GM21381 (cell line): ENCODE results near the gene FBXO31.
"Not testable (repeated sequence)": the region's sequence is repeated elsewhere in the genome, so short reads cannot be mapped to it uniquely, and the experiment has no call there.

ENCODE experiments used
- ATAC-seq: cut with Tn5 transposase; IDR thresholded peaks from one replicate; pipeline ENCODE4 v1.9.1; 2021; ENCODE audit warnings: mild to moderate bottlenecking, moderate library complexity; ENCODE audit not compliant: unreplicated experiment

The FBXO31 gene

GRCh38 chr16:87411375-87412271 lies 28.0 kb upstream of the FBXO31 start:
- no peak for ATAC-seq

GRCh38 chr16:87410968-87411367 lies 27.4 kb upstream of the FBXO31 start:
- no peak for ATAC-seq

GRCh38 chr16:87410530-87410929 lies 27.0 kb upstream of the FBXO31 start:
- no peak for ATAC-seq

- ATAC-seq: no peak
Observed at GRCh38 chr16:87409781-87410180, 26.2 kb upstream of the FBXO31 start.

GRCh38 chr16:87409153-87409552 lies 25.6 kb upstream of the FBXO31 start:
- no peak for ATAC-seq

- peak; percentile 61 for ATAC-seq
Observed at GRCh38 chr16:87407511-87408112, 24.0 kb upstream of the FBXO31 start.

GRCh38 chr16:87406495-87407088 lies 23.0 kb upstream of the FBXO31 start:
- ATAC-seq: no peak

GRCh38 chr16:87404764-87405625 lies 21.4 kb upstream of the FBXO31 start:
- ATAC-seq: no peak

- ATAC-seq: no peak
Observed at GRCh38 chr16:87395181-87395842, 11.7 kb upstream of the FBXO31 start.

GRCh38 chr16:87393680-87394055 lies 10.1 kb upstream of the FBXO31 start:
- ATAC-seq: no peak

GRCh38 chr16:87392821-87393679 lies 9.5 kb upstream of the FBXO31 start:
- peak; percentile 5 for ATAC-seq

GRCh38 chr16:87391950-87392820 lies 8.6 kb upstream of the FBXO31 start, which contains the start of gene MAP1LC3B:
Gene MAP1LC3B, plus strand, starts transcription at chr16:87392336. Its CDS starts 92 bp downstream, at chr16:87392428.
- peak; percentile 65 for ATAC-seq

GRCh38 chr16:87391324-87391949 lies 7.9 kb upstream of the FBXO31 start:
- ATAC-seq: no peak

GRCh38 chr16:87390641-87391323 lies 7.2 kb upstream of the FBXO31 start:
- ATAC-seq: no peak

GRCh38 chr16:87389914-87390313 lies 6.3 kb upstream of the FBXO31 start:
- ATAC-seq: not testable (repeated sequence)

- ATAC-seq: no peak
Observed at GRCh38 chr16:87389245-87389644, 5.7 kb upstream of the FBXO31 start.

GRCh38 chr16:87388818-87389134 lies 5.2 kb upstream of the FBXO31 start:
- no peak for ATAC-seq
